GM12801 (cell line): ENCODE results near the gene IL17REL.

Source experiments
- CTCF ChIP-seq: IDR thresholded peaks from one replicate; pipeline ENCODE4 v1.5.1; 2011; ENCODE audit warnings: control low read depth; ENCODE audit not compliant: insufficient read length; ENCODE audit errors: extremely low read depth

Gene IL17REL

GRCh38 chr22:50048836-50049235 lies 36.3 kb upstream of the IL17REL start:
- TF ChIP-seq CTCF, result no peak

DNA sequence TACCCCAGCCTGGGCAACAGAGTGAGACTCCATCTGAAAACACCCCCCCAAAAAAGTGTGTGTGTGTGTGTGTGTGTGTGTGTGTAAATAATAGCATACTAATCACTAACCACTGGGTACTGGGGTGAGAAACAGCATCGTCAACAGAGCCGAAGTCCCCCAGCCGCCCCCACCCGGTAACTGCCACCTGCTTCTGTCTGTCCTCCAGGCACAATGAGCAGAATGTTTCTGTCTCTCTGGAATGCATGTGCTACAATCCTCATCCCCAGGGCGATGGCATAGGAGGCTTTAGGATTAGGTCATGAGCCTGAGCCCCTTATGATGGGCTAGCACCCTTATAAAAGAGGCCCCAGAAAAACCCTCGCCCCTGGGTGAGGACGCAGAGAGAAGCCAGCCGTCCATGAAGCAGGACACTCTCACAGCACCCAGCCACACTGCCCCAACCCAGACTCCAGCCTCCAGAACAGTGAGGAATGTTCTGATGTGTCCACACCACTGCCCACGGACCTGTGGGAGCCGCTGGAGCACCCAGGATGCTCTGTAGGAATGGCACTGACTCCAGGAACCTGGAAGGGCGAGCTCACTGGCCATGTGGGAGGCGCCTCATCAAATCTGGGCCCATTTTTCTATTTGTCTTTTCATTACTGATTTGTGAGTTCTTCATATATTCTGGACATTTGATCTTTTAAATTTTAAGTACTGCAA lies 35.6 kb upstream of the IL17REL start:
- no peak for TF ChIP-seq CTCF

- no peak for TF ChIP-seq CTCF
Observed at GRCh38 chr22:50047346-50047745, 34.8 kb upstream of the IL17REL start.

- TF ChIP-seq CTCF, result no peak
Observed at GRCh38 chr22:50046481-50047245, 34.1 kb upstream of the IL17REL start.

GRCh38 chr22:50046019-50046415 lies 33.5 kb upstream of the IL17REL start:
- TF ChIP-seq CTCF, result no peak

GRCh38 chr22:50045211-50046018 lies 32.9 kb upstream of the IL17REL start:
- TF ChIP-seq CTCF, result no peak

- TF ChIP-seq CTCF, result no peak
Observed at GRCh38 chr22:50044485-50045118, 32.0 kb upstream of the IL17REL start.
